IPS-NIHi11 (cell line): Measurements from ENCODE around the gene MYH10.

Experiments used
- DNase-seq: peaks from one replicate; pipeline ENCODE4 v3.0.0; 2012; ENCODE audit warnings: mixed read lengths, low spot score

The MYH10 gene

GRCh38 chr17:8444494-8444893 is 186.0 kb downstream of the MYH10 start:
- no peak for DNase-seq

GRCh38 chr17:8443756-8444155 is 186.8 kb downstream of the MYH10 start:
- no peak for DNase-seq

- DNase-seq = no peak
These were observed 188.2 kb downstream of the MYH10 start for GRCh38 chr17:8442310-8442709.

- DNase-seq = no peak
These were observed 188.8 kb downstream of the MYH10 start for GRCh38 chr17:8441690-8442089.

- no peak for DNase-seq
These were observed 190.8 kb downstream of the MYH10 start for GRCh38 chr17:8439681-8440080.

GRCh38 chr17:8438441-8438840 is 192.1 kb downstream of the MYH10 start:
- DNase-seq = no peak

- no peak for DNase-seq
These were observed 193.7 kb downstream of the MYH10 start for GRCh38 chr17:8436844-8437171.

GRCh38 chr17:8436169-8436843 is 194.2 kb downstream of the MYH10 start:
- DNase-seq = peak; percentile 70

GRCh38 chr17:8435245-8436168 is 195.0 kb downstream of the MYH10 start, which contains the start of gene NDEL1:
TSS of gene NDEL1 (plus strand) at chr17:8435884. CDS start at chr17:8444272, 8,388 bp downstream.
- peak; percentile 100 for DNase-seq

GRCh38 chr17:8430966-8431365 is 199.6 kb downstream of the MYH10 start:
- no peak for DNase-seq

GRCh38 chr17:8426802-8427201 is 203.7 kb downstream of the MYH10 start:
- no peak for DNase-seq

- no peak for DNase-seq
These were observed 204.3 kb downstream of the MYH10 start for GRCh38 chr17:8426094-8426720.
